Fibroblast of skin of abdomen (primary cell): ENCODE measurements around the gene NOD1.
"Not testable (repeated sequence)": the region's sequence is repeated elsewhere in the genome, so short reads cannot be mapped to it uniquely, and the experiment has no call there.

ENCODE experiments used
- DNase-seq: peaks from one replicate; pipeline ENCODE4 v3.0.0-alpha.2; 2013

The NOD1 gene

DNA sequence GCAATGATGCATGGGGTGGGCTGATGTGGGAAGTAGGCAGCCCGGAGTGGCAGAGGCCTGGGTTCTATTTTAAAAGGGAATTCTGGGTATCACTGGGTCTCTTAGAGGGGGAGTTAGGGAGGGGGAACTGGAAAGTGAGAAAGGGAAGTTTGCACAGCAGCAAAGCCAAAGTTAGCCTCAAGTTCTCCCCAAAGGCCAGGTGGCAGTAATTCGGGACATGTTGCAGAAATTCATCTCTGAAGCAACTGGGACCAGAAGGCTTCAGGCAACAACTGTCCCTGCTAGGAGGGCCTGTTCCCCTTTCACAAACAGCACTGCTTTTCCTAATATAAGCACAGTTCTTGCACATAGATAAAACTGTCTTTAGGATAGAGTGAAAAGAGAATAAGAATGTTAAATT lies 67.4 kb downstream of the NOD1 start:
- no peak for DNase-seq

DNA sequence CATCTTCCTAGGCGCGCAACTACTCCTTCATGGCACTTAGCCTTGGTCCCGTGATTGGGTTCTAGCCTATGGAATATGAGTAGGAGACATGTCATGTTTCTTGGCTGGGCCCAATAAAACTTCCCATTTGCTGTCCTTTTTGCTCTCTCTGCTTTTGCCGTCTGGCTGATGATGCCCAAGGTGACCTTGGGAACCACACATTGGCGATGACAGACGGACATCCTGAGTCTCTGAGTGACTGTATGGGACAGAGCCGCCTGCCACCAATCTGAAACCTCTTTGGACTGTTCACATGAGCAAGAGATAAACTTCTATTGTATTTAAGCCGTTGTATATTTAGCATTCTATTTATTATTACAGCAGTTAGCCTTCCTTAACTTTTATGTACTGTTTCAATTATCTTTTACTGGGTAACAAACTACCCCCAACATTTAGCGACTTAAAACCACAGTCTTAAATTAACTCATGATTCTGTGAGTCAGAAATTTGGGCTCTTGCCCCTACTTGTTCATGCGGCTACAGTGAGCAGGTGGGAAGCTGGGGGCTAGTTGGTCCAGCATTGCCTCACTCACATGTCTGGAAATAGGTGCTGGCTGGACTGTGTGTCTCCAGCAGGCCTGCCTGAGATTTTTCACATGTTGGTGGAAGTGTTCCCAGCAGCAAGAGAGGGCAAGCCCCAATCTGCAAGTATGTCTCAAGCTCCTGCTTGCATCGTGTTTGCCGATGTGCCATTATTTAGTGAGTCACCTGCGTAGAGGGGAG lies 71.7 kb downstream of the NOD1 start:
- peak; percentile 53 for DNase-seq

DNA sequence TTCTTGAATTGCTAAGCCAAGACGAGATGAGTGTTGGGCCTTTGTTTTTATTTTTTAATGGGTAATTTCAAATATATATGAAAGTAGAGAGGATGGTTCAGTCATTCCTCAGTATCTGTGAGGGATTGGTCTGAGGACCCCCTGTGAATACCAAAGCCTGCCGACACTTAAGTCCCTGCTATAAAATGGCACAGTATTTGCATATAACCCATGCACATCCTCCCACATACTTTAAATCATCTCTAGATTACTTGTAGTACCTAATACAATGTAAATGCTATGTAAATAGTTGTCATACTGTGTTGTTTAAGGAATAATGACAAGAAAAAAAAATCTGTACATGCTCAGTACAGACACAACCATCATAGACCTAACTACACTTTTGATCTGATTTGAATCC lies 73.4 kb downstream of the NOD1 start:
- no peak for DNase-seq

DNA sequence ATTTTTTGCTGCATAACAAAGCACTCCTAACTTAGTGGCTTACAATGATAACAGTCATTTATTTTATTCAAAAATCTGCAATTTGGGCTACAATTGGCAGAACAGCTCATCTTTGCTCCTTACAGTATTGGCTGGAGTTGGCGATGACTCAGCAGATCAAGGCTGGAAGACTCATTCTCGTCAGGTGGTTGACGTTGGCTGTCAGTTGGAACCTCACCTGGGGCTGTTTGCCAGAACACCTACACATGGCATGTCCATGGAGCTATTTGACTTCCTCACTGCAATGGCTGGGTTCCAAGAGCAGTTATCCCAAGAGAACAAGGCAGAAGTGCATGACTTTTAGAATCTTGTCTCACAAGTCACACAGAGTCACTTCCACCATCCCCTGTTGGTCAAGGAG lies 75.1 kb downstream of the NOD1 start:
- DNase-seq, result no peak

DNA sequence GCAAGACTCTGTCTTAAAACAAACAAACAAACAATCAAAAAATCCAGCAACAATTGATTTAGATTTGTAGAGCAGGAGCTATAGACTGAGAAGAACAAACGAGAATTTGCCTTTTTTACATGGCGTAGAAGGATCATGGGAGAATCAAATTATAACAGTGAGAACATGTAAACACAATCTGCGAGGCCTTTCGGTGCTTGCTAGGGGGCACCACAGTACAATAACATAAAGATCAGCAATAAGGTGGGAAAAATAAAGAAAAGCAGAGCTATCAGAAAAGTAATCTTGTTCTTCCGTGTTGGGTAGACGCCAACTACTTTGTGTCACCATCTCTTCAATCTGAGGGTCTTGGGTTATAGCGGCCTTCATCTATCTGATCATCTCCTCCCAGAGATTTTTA lies 82.2 kb downstream of the NOD1 start:
- DNase-seq, result peak; percentile 6

DNA sequence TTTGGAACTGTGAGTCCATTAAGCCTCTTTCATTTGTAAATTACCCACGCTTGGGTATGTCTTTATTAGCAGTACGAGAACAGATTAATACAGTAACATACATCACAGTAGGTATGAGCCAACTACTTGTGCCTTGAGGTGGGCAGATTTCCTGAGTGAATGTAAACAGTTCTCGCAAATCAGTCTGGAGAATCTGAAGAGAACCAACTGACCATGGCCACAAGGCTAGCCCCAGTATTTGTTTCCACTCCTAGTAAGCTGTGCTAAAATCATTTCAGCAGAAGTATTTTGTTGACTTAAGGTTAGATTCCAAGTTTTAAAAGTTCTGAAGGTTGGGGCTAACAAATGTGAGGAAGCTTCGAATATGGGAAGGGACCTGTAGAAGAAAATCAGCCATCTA lies 82.9 kb downstream of the NOD1 start:
- no peak for DNase-seq

DNA sequence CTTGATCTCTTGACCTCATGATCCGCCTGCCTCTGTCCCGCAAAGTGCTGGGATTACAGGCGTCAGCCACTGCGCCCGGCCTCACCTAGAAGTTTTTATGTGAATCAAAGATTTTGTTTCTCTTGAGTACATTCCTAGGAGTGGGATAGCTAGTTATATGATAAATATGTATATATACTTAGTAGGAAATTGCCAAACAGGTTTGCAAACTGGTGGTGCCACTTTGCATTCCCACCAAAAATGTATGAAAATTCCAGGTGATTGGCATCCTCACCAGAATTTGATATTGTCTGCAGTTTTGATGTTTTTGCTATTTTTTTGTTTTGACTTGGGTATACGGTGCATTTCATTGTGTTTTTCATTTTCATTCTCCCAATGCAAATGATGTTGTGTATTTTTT lies 86.8 kb downstream of the NOD1 start:
- DNase-seq, result no peak

DNA sequence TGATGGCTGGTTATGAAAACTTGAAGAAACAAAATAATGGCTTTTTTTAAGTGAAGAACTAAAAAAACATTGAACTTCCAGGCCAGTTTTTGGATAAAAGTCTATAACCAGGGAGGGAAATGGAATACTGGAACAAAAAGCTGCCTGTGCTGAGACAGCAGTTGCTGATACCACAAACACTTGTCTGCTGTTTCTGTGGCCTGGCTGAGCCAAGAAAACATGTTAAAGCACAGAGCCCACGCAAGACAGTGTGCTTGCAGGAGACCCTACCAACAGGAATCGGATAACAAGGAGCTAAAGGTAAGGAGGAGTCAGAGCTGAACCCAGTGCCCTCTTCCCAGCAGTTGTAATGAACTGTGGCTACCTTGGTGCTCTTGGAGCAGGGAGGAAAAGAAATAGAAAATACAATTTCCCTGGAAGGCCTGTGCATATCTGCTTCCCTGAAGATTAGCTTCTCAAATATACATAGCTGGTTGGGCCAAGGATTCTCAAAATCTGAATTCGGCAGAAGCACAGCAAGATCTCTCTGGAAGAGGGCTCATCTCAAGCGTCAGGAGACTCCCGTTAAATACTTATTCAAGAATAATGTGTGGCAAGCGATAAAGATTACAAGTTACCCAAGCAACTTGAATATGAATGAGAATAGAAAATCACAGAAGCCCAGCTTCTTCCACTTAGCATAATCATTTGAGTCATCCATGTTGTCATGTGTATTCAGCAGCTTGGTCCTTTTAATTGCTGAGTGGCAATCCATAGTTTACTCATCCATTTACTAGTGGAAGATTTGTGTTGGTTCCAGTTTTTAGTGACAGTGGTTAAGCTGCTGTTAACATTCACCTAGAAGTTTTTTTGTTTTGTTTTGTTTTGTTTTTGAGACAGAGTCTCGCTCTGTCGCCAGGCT lies 87.6 kb downstream of the NOD1 start:
- no peak for DNase-seq

DNA sequence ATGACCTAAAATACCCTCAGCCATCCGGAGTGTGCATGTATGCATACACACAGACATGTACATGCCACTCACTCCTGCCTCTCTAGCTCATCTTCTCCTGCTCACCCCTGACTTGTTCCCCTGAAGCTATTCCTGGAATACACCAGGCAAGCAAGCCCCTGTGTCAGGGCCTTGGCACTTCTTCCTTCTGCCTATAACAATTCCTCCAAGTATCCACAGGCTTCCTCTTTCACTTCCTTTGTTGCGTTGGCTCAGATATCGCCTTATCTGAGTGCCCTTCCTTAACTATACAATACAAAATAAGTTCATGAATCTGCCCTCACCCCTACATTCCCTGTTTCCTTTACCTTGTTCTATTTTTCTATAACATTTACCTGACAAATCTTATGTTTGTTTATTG lies 88.8 kb downstream of the NOD1 start:
- no peak for DNase-seq

DNA sequence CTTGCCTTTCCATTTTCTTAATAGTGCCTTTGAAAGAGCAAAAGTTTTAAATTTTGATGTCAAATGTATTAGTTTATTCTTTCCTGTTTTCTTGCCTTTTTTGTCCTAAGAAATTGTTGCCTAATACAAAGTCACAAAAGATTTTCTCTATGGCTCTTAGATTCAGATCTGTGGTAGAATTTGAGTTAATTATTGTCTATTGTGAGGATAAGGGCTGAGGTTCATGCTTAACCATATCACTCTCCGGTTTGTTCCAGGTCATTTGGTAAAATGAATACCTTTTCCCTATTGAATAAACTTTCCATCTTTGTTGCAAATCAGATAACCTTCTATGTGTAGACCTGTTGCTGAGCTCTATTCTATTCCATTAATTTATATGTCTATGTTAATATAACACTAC lies 96.0 kb downstream of the NOD1 start:
- DNase-seq, result no peak

DNA sequence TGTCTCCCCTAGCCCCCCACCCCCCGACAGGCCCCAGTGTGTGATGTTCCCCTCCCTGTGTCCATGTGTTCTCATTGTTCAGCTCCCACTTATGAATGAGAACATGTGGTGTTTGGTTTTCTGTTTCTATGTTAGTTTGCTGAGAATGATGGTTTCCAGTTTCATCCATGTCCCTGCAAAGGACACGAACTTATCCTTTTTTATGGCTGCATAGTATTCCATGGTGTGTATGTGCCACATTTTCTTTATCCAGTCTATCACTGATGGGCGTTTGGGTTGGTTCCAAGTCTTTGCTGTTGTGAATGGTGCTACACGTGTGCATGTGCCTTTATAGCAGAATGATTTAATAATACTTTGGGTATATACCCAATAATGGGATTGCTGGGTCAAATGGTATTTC lies 97.8 kb downstream of the NOD1 start:
- not testable (repeated sequence) for DNase-seq

DNA sequence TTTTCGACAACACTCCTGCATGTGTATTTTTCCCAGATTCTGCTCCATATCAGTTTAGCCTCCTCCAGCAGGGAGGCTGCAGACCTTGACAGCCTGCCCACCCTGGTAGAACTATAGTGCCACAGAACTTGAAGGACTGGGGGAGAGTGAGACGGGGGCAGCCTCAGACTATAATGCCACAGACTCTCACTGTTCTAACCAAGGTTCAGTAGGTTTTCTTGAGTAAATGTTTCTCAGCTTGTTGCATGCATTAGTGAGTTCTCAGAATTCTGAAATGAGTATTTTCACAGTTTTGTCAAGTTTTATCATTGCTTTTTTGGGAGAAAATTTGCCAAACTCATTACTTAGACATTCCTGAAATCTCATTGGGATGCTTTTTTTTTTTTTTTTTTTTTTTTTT lies 98.3 kb downstream of the NOD1 start:
- no peak for DNase-seq

DNA sequence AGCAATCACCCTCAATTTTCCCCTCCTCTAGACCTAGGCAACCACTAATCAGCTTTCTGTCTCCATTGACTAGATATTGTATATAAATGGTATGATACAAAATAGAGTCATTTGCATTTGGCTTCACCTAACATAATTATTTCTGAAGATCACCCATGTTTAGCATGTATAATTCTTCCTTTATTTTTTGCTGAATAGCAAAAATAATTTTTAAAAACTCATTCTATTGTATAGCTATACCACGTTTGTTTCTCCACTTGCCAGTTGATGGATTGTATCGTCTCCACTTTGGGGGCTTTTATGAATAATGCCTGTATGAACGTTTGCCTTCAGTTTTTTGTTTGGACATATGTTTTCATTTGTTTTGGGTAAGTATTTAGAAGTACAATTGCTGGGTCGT lies 98.8 kb downstream of the NOD1 start:
- no peak for DNase-seq

DNA sequence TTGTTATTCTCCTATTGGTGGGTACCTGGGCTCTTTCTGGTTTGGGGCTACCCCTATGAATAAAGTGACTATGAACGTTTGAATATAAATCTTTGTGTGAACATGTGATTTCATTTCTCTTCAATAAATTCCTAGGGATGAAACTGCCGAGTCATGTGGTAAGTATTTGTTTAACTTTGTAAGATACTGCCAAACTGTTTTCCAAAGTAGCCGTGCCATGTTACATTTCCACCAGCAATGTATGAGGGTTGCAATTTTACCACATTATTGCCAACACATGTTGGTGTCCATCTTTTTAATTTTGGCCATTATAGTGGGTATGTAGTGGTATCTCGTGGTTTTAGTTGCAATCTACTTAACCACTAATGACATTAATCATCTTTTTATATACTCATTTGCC lies 99.5 kb downstream of the NOD1 start:
- peak; percentile 29 for DNase-seq

DNA sequence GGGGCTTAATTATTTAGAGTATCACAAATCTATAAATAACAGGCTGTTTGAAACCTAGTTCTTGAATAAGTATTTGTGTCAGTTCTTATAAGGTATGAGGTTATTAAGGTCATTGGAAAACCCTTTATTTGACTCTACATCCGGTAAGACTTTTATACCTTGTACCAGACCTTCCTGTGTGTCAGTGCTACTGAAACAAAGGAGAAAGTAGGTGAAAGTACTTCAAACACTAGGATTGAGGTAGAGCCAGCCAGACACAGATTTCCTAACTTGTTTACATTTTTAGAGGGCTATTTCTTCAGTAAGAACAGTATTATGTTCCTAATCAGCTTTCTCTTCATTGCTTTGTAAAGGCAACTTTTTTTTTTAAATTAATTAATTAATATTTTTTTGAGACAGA lies 100.3 kb downstream of the NOD1 start:
- DNase-seq, result no peak
